Activated CD8-positive, alpha-beta memory T cell treated with anti-CD3 and anti-CD28 coated beads for 1 hour (primary cell): ENCODE results near the gene IGSF10.

ENCODE experiments used
- DNase-seq, 2 donors: peaks; one replicate each; pipeline ENCODE4 v3.0.0-alpha.2; 2020; ENCODE audit warnings: low read depth in 1 of 2; ENCODE audit errors: extremely low read depth in 1 of 2

The IGSF10 gene

DNA sequence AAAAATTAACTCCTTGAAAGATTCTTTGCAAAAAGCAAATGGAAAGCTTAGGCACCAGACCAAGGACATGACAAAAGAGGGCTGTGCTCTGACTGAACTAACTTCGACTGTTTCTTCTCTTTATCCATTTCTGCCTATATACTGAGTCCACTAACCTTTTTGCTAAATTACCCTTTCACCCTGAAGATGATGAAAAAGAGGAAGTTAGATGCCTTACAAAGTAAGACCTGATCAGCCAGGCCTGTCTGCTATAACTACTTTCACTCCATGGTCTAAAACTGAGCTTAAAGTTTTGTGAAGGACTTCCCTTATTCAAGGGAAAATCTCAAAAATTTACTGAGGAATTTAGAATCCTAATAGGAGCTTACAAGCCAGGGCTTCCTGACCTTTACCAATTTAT, 6.2 kb upstream of the IGSF10 start:
- no peak for DNase-seq

- DNase-seq, result no peak
Measured at GRCh38 chr3:151462991-151463390, 2.1 kb upstream of the IGSF10 start.

- no peak for DNase-seq
Measured at GRCh38 chr3:151462278-151462780, 1.5 kb upstream of the IGSF10 start.

GRCh38 chr3:151460228-151460627, 633 bp downstream of the IGSF10 start:
- no peak for DNase-seq

DNA sequence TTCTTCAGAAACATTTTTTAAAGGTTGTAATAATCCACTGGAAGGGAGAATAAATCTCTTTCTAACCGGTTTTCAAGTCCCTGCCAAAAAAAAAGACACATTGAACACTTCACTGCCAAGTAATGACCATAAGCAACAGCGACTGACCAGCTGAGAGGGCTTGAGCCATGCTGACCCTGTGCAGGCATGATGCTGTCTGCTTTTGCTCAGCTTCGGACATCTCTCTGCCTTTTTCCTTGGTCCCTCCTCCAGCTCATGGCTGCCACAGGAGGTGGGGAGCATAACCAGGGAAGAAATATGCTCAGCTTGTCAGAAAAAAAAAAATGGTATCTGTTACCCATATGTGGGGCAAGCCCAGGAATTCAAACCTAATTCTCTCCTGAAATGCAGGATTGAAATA, 1.5 kb downstream of the IGSF10 start:
- DNase-seq, result no peak

DNA sequence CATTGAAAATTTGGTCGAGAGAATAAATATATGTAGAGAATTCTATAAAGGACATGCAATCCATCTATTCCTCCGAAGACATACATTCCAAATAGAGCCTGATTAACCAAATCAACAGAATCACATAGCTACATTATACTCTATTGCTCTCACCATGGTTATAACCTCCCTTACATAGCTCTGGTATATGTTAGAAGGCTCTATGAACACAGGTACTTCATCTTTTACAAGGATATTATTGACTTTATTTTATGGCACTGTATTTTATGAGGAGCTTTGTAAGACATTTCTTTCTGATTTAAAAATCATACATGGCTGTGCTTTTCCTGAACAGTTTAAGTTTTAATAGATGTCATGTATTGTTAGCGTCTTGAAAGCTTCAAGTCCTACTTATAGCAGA, 4.8 kb downstream of the IGSF10 start:
- DNase-seq, result no peak

DNA sequence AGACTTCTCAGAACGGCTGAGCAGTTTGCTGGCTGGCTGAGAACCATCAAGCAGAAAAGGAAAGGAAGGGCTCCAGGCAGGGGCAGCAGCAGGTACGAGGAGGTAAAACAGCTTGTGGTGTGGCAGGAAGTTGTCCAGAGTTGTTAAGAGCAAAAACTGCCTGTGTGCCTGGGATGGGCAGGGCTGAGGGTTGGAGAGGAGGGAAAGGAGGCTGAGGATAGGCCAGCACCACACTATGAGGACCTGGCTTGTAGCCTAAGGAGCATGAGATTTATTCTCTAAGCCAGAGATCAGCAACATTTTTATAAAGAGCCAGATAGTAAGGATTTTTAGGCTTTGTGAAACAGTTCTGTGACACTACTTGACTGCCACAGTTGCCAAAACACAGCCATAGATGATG, 8.0 kb downstream of the IGSF10 start:
- no peak for DNase-seq

DNA sequence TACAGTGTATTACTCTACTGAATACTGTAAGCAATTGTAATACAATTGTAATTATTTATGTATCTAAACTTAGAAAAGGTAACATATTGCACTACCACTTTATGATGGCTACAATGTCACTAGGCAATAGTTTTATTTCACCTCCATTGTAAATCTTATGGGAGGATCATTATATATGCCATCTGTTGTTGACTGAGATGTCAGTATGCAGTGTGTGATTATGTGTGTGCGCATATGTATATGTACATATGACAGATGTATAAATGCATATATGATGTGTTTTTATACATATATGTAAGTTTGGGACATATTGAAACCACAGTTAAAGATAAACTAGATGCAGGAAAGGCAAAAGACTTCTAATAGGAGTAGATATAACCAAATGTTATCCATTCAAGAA, 8.5 kb downstream of the IGSF10 start:
- DNase-seq, result no peak

GRCh38 chr3:151446002-151446340, 14.9 kb downstream of the IGSF10 start:
- no peak for DNase-seq

GRCh38 chr3:151445273-151446001, 15.4 kb downstream of the IGSF10 start:
- no peak for DNase-seq

- no peak for DNase-seq
Measured at GRCh38 chr3:151443583-151443982, 17.3 kb downstream of the IGSF10 start.

DNA sequence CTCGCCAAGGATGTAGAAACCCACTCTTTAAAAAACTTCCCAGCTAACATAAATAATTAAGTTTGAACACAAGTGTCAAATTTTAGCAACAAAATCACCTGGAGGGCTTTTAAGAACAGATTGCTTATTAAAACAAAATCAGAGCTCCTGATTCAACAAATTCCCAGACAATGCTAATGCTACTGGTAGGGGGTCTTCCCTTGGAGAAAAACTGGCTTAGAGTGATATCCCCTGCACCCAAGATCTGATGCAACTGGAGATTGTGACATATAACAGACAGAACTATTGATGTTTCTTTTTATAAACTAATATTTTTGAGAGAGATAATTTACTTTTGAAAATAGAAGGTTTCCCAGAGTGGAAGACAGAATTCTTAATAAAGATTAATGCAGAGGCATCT, 19.9 kb downstream of the IGSF10 start:
- no peak for DNase-seq

DNA sequence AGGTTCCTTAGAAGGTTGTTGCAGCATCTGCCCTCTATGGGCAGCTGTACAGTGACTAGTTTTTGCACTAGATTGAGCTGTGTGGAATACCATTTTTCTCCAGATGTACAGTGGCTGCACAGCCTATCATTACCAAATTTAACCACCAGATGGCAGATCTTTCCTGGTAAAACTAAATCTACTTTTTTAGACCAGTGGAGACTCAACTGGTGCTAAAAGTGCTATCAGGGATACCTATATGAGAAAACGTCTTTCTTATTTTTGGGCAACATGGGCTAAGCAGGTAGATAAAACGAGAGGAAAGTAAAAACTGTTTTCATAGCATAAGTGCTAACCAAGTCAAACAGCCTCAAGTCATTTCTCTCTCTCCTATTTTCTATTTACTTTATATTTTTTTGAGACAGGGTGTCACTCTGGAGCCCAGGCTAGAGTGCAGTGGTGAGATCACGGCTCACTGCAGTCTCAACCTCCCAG, 21.2 kb downstream of the IGSF10 start:
- no peak for DNase-seq

GRCh38 chr3:151437906-151438305, 23.0 kb downstream of the IGSF10 start:
- no peak for DNase-seq

- no peak for DNase-seq
Measured at GRCh38 chr3:151436675-151437446, 24.0 kb downstream of the IGSF10 start.

GRCh38 chr3:151434151-151434890, 26.5 kb downstream of the IGSF10 start:
- DNase-seq, result no peak

- no peak for DNase-seq
Measured at GRCh38 chr3:151432616-151433372, 28.1 kb downstream of the IGSF10 start.

DNA sequence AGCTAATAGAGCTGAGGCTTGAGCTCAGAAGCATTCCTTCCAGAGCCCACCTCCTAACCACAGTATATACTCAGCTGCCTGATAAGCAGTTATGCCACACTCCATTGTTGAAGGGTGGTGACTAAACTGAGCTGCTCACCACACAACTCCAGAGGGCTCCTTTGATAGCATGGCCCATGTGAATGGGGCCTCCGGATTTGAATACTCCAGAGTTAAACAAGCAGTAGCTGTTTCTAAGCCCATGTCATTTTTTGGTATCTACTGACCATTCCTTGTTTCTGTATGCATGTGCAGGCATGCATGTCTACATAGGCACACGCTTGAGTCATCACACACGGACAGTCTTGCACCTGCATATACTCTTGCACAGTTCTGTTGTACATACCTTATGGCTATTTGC, 28.9 kb downstream of the IGSF10 start:
- no peak for DNase-seq

- DNase-seq, result no peak
Measured at GRCh38 chr3:151430821-151431484, 29.9 kb downstream of the IGSF10 start.

DNA sequence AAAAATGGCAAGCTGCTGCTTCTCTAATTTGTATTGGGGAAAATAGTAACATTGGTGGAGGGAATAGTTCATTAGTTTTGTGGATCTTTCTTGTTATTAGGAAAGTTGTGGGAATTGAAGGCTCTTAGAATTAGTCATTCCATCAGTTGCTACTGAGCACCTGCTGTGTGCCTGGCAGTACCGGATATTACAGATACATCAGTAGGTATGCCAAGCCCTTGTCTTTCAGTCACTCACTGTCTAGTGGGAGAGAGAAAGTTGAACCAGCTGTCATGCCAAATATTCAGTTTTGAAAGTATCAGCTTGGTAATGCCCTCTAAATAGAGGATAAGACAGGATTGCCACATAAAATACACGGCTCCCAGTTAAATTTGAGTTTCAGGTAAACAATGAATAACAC, 32.5 kb downstream of the IGSF10 start:
- no peak for DNase-seq
